Testis (tissue), 2 donors: Measurements from ENCODE around the gene COL13A1.

Experiments
- CTCF ChIP-seq, 3 experiments: fragments of 450-650 bp in 2 of 3; fragments of 200-600 bp in 1 of 3; sonication (generic) in 1 of 3; IDR thresholded peaks; one replicate each; pipeline ENCODE4 v1.5.1; 2016 to 2019; ENCODE audit warnings: antibody characterized with exemption in 3 of 3, mild to moderate bottlenecking in 2 of 3, moderate library complexity in 1 of 3
- POLR2A ChIP-seq: fragments of 450-650 bp; IDR thresholded peaks from one replicate; pipeline ENCODE4 v1.6.1; 2017; ENCODE audit warnings: antibody characterized with exemption, mild to moderate bottlenecking, moderate library complexity

DNA sequence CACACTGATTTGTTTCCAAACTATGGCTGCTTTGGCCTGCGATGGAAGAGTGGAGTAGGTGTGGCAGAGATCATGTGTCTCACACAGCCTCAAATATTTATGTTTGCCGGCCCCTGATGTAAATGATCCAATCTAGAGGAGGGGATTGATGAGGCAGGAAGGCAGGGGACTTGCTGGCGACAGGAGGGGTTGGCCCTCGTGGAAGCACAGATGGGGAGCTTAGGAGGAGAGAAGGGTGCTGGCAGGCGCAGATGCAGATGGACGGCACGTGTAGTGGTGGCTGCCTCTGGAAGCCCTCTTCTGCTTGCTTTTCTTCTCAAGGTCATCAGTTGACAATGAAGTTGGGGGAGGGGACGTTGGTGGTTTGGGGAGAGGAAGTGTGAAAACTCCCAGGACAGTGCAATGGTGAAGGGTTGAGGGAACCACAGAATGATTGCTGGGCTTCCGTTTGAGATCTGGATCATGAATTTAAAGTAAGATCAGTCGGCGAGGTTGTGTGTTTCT is 15.4 kb downstream of the COL13A1 start:
- TF ChIP-seq CTCF (IDR thresholded peaks at IDR 0.05): no peak
- no peak for TF ChIP-seq POLR2A
